ENCODE data around the gene CTSH.

DNA sequence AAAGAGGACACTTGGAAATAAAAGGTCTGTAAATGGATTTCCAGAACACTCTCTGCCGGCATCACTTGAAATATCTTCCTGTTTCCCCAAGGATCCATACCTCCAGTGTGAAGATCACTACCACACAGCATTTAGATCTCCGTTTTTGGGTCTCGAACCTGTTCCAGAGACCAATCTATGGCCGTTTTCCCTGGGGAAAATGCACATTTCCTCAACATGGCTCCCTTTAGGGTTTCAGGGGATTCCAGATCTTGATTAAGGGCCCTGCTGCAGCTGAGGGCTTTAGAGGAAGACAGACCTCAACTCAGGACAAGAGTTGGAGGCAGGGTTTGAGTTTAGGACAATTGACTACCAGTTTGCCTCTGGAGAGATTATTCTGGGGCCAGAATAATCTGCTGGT, 2.1 kb downstream of the CTSH start:
- TF ChIP-seq CTCF (IDR thresholded peaks at IDR 0.05) (no peak), POLR2AphosphoS5 (IDR thresholded peaks at IDR 0.05) (no peak), EP300 (IDR thresholded peaks at IDR 0.05) (no peak)

Measured in gastroesophageal sphincter (tissue), 3 donors.